Cortex of kidney (tissue), 1 donor: Measurements from ENCODE around the gene LRRC42.
A peak's percentile ranks its signal among the peaks of the same experiment; 100 is the strongest.

Experiments
- DNase-seq: peaks from one replicate; lab custom pipeline; 2025; lab: John Stamatoyannopoulos, UW

The LRRC42 gene

DNA sequence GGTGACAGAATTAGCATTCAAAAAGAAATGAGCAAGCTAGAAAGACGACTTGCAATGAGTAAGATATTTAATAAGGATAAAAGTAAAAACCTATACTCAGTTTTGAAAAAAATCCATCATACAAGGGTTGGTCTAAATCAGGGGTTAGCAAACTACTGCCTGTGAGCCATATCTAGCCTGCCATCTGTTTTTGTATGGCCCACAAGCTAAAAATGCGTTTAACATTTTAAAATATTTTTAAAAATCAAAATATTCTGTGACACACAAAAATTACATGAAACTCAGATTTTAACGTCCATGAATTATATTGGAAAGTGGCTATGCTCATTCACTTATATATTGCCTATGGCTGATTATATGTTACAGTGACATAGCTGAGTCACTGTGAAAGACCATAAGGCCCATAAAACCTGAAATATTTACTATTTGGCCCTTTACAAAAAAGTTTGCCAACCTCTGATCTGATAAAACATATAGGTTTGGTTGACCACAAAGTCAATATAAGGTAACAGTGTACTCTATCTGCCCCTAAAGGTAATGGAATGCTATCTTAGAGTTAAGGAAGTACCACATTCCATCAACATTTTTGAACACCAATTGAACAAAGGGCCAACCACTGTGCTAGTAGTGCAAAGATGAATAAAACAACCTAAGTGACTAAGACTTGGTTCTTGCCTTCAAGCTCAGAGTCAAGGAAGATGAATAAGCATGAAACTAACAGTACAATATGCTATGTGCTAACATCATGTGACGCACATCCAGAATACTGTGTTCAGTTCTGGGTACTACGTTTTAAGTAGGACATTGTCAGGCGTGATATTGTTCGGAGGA lies 3.8 kb upstream of the LRRC42 start:
- no peak for DNase-seq

- no peak for DNase-seq
Measured at GRCh38 chr1:53943090-53943489, 3.1 kb upstream of the LRRC42 start.

GRCh38 chr1:53943490-53944043 lies 2.6 kb upstream of the LRRC42 start:
- no peak for DNase-seq

DNA sequence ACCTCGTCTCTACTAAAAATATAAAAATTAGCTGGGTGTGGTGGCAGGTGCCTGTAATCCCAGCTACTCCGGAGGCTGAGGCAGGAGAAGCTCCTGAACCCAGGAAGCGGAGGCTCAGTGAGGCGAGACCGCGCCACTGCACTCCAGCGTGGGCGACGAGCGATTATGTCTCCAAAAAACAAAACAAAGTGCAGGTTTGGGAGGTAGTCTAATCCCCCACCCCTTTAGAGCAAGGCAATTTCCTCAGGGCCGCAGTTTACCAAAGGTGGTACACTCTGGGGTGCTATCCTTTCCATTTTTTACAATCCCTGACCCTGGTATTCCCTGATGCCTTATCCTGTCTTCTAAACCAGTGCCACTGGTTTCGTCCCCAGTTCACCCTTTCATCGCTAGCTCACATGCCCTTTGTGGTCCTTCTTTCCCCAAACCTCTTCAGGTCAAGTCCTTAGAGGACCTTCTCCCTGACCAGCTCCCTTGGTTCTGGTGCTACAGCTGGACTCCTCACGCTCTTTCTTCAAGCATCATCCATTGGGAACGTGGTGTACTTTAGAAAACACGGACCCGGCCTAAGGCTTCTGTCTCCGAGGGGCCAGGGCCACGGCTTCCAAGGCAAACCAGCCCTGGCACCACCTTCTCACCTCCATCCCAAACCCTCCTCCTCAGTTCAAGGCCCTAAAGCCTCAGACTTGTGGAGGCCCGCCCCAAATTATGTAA lies 1.5 kb upstream of the LRRC42 start:
- no peak for DNase-seq

DNA sequence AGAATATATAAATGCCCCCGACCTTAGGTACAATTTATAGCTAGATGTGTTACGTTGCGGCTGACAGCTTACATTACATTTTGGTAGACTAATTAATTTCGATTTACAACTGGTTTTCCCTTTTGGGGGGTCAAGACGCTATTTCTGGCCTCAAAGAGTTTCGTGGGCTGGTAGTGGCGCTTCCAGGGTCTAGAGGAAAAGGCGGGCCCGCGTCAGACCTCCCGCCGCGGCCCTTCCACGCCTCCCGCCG lies 1.0 kb upstream of the LRRC42 start:
- no peak for DNase-seq

GRCh38 chr1:53945433-53946251 lies 508 bp upstream of the LRRC42 start, which contains the start of gene IFT25:
IFT25 (minus strand) TSS chr1:53945699; CDS start chr1:53940082, 5,617 bp downstream.
- DNase-seq = peak; percentile 100

DNA sequence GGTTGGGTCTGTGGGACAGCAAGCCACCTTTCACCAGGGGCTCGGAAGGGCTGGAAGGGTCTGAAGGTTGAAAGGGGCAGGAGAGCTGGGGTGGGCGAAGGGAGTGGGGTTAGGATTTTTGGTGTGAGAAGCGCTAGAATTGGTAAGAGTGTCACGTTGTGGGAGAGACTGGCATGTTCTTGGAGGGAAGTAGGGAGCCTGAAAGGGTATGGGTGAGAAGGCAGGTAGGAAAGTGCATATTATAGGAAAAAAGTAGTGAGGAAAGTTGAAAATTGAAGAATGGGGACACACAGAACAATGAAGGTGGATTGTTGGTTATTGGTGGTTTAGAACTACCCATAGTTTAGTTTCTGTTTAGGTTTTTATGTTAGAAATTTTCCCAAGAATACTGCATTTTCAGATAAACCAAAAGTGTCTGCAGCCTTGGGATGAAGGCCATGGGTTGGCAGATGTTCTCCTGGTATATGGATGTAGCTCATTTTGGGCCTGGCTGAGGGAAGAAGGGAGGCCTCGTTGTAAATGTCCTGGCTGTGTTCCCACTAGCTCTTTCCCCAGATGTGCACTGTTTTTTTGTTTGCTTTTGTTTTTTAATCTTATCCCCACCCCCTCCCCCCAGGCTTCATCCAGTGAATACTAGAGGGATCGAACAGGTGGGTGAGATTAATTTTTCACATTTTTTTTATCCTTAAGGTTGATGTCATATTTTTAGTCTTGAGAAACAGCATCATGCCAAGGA lies 1.2 kb downstream of the LRRC42 start:
- no peak for DNase-seq

GRCh38 chr1:53948291-53948690 lies 2.1 kb downstream of the LRRC42 start:
- no peak for DNase-seq

GRCh38 chr1:53949023-53949990 lies 3.2 kb downstream of the LRRC42 start:
- DNase-seq = no peak

DNA sequence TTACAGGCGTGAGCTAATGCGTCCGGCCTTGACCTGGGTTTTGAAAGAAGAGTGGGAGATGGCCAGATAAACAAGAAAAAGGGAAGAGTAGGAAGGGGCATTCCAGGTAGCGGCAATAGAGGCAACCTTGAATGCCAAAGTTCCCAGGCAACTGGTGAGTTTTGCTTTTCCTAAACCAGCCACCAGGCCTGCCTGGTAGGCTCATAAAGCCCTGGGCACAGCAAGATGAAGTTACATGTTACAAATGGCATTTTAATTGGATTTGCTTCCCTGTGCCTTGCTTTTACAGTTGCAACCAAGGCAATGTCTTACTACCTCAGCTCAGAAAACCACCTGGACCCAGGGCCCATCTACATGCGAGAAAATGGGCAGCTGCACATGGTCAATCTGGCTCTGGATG lies 5.5 kb downstream of the LRRC42 start:
- DNase-seq = no peak

DNA sequence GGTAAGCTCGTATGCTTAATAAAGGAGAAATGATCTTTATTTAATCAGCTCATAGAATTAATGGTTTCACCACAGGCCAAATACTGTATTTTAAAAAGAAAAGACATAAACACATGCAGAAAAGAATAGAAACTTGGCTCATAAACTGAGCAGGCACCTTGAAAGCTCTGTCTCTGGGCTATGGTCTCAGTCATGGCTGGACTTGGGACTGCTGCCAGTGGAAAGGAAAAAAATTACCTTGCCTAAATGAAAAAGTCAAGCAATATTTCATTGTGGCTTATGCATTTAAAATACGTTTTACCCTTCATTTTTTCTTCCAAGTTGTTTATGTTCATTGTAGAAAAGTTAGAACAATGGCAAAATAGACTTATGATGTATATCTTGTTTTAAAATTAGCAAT lies 8.0 kb downstream of the LRRC42 start:
- no peak for DNase-seq

DNA sequence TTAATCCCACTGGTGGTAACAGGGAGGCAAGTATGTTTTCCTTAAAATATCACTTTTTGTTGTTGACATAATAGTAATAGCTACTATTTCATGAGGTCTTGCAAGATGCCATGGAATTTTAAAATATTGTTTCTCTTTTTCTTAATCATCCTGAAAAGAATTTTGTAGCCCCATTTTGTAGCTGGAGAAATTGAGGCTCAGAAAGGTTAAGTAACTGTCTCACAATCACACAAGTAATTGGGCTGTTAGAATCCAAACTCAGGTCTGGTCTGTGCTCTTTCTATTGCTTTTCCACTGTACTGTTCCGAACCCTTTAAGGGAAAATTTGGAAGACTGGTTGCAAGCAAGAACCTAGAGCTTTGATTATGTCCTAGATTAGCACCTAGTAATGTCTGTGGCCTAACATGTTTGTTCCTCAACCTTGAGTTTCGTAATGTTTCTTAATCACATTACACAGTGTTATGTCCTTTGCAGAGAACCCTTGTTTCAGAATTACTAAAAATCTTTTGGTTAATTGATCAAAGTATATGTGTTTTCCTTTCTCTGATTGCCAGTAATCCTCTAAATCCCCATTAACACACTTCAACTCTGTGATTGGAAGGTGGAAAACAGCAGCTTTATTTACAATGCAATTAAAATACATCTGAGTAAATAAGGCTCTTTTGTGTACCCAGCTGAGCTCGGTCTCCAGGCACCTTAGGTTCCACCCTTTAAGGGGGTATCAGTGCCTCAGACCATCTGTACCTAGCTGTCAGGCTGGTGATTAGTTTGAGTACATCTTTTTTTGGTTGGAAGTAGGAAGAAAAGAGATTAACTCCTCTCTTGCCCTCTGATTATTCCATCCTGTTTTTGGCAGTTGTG lies 10.4 kb downstream of the LRRC42 start:
- DNase-seq = no peak

DNA sequence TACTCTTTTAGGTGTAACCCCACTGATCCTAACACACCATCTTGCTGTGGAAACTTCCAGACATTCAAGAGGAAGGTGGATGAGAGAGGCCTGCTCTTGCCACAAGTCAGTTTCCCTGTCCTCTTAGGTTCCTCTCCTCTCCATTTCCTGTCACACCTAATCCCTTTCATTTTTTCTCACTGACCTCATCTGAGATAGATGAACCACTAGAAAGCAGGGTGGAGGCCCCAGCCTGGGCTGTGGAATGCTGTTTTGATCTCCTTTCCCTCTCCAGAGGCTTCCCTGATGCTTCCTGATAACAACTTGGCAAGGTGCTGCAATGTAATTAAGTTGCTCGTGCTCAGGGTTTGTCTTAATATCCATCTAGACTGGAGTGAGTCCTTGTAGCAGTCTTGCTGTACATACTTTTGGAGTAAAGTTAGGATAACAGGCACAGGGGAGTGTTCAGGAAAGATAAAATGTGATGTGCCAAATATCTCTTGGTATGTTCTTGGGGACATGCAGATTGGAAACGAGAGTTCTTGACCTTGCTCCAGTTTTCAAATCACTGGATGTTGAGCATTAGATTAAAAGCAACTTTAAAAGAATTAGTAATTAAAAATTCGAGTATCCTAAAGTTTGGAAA lies 11.2 kb downstream of the LRRC42 start:
- DNase-seq = no peak

DNA sequence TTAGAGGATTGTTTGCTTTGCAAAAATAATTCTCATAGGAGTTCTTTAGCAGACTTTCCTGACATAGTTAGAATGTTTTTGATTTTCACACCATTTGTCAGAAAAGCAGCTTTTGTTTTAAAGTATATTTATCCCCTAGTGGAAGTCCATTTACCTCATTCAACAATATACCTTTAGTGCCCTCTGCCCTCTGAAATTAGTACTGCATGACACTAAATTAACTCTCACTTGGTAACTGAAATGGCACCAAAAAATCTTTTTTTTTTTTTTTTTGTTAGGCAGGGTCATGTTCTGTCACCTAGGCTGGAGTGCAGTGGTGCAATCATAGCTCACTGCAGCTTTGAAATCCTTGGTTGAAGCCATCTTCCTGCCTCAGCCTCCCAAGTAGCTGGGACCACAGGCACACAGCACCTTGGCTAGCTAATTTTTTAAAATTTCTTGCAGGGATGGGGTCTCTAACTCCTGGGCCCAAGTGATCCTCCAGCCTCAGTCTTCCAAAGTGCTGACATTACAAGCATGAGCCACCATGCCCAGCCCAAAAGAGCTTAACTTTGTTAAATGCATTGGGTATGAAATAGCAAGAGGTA lies 13.6 kb downstream of the LRRC42 start:
- no peak for DNase-seq

DNA sequence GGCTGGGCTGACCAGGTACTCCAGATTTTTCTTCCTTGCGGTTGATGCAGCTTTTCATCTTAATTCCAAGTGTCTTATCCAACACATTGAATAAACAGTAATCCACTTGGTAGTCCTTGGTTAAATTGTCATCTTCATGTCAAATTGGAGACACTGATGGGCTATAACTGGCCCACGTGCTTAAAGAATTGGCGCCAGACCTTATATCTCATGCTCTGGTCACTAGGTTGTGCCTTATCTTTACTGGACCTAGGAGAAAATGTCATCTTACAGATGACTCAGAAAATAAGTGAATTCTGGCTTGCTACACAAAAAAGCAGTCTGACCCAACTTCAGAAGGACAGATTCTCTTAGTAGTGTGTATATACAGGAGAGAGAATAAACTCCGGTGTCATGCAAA lies 16.2 kb downstream of the LRRC42 start:
- DNase-seq = no peak

- DNase-seq = no peak
Measured at GRCh38 chr1:53963460-53963859, 17.3 kb downstream of the LRRC42 start.

DNA sequence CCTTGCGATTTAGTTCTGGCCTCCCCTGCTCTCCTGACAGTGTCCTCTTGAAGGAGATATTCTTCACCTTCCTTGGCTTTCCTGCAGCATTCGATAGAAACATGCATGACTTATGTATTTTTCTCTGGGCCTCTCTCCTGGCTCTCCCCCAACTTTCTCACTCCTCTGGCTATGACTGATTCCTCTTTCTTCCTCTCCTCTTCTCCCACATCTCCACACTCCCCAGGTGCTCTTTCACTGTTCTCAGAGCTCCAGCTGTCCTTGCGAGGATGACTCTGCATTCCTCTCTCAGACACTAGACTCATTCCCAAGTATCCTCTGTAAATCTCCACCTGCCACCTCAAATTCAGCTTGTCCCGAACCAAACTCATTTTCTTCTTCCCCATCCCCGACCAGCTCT lies 18.0 kb downstream of the LRRC42 start:
- DNase-seq = no peak

DNA sequence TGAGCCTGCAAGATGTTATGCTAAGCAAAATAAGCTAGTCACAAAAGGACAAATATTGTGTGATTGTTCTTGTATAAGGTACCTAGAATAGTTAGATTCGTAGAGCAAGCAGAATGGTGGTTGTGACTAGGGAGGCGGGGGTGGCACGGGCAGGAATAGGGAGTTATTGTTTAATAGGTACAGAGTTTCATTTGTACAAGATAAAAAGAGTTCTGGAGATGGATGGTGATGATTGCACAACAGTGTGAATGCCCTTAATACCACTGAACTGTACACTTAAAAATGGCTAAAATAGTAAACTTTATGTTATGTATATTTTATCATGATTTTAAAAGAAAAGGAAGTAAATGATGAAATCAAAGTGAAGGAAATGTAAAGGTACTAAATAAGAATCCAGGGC lies 20.6 kb downstream of the LRRC42 start:
- DNase-seq = no peak
